HepG2 (cell line): Measurements from ENCODE around the gene PLXNA4. TPM values are rescaled to one million over a fixed set of nuclear protein-coding genes. Genes with fewer than 3 reads are reported as not detected.

Source experiments
- ATAC-seq: fragments of 200-7000 bp; cut with Tn5 transposase; 3 replicates; pipeline ENCODE4 v1.9.1; 2020; ENCODE audit warnings: mild to moderate bottlenecking, moderate library complexity
- BruUV-seq: library from RNA; stranded (reverse); fragments of 400-500 nt; replicated peaks from 2 replicates; lab custom pipeline; 2021; lab: Mats Ljungman, UMichigan
- CTCF ChIA-PET: fragments of 300-600 bp; formaldehyde crosslinking; extraction: SDS; loops from one replicate; lab custom pipeline; 2021; ENCODE audit warnings: low total read pairs, inconsistent platforms, low intra/inter-chr PET ratio; lab: Yijun Ruan, JAX
- POLR2A ChIA-PET: fragments of 350-600 bp; sonication (Branson Sonifier 250); formaldehyde crosslinking; loops from one replicate; lab custom pipeline; 2020; ENCODE audit warnings: antibody characterized with exemption, inconsistent platforms; lab: Yijun Ruan, JAX
- DNase-seq: peaks from one replicate; pipeline ENCODE4 v3.0.0-alpha.2; 2015; ENCODE audit warnings: low spot score
- FAIRE-seq: peaks from 3 replicates; lab custom pipeline; 2011; peaks lifted over from hg19 to GRCh38; lab: Jason Lieb, UNC
- H2AFZ ChIP-seq: one replicate; pipeline ENCODE4 v1.6.1; 2011; ENCODE audit warnings: low read length, inconsistent platforms
- H3K27ac ChIP-seq: fragments of 300-600 bp; 3 replicates; pipeline ENCODE4 v1.8.0; 2011; ENCODE audit warnings: mixed run types, mild to moderate bottlenecking, mixed read lengths, low read length, inconsistent platforms; ENCODE audit not compliant: insufficient read depth; ENCODE audit errors: extremely low read length
- H3K27me3 ChIP-seq, 2 experiments: fragments of 200-600 bp in 1 of 2; 2 replicates in 1 of 2; 3 replicates in 1 of 2; pipeline versions ENCODE4 v1.6.0 to v1.8.0; 2011; ENCODE audit warnings: low read length in 2 of 2, mild to moderate bottlenecking in 2 of 2, moderate library complexity in 2 of 2, inconsistent platforms in 1 of 2; ENCODE audit not compliant: insufficient read depth in 2 of 2, control insufficient read depth in 1 of 2
- H3K36me3 ChIP-seq, 2 experiments: fragments of 200-600 bp in 1 of 2; replicated peaks in 1 of 2; 2 replicates in 1 of 2; 3 replicates in 1 of 2; pipeline versions ENCODE4 v1.5.1 to v1.8.0; 2011; ENCODE audit warnings: low read length in 2 of 2, inconsistent platforms in 1 of 2; ENCODE audit not compliant: insufficient read depth in 2 of 2, control insufficient read depth in 1 of 2
- H3K4me1 ChIP-seq: 2 replicates; pipeline ENCODE4 v1.5.1; 2012; ENCODE audit warnings: low read length, inconsistent platforms; ENCODE audit not compliant: insufficient read depth
- H3K4me2 ChIP-seq: 2 replicates; pipeline ENCODE4 v1.6.0; 2011; ENCODE audit warnings: low read depth, low read length, inconsistent platforms
- H3K4me3 ChIP-seq, 3 experiments: fragments of 200-600 bp in 1 of 3; sonication (generic), shearing (Covaris generic) in 1 of 3; replicated peaks in 1 of 3; 2 replicates each; pipeline ENCODE4 v1.5.1; 2011 to 2016; ENCODE audit warnings: low read length in 3 of 3, inconsistent platforms in 2 of 3, low read depth in 2 of 3, mild to moderate bottlenecking in 2 of 3, control low read depth in 1 of 3, mixed read lengths in 1 of 3; ENCODE audit not compliant: insufficient read depth in 1 of 3
- H3K79me2 ChIP-seq: one replicate; pipeline ENCODE4 v1.6.1; 2011; ENCODE audit warnings: low read length, inconsistent platforms; ENCODE audit not compliant: insufficient read depth
- H3K9ac ChIP-seq: 2 replicates; pipeline ENCODE4 v1.6.0; 2011; ENCODE audit warnings: mild to moderate bottlenecking, low read depth, low read length, inconsistent platforms; ENCODE audit not compliant: insufficient read depth
- H3K9me3 ChIP-seq: 2 replicates; pipeline ENCODE4 v1.5.1; 2012; ENCODE audit warnings: mild to moderate bottlenecking, low read length
- H4K20me1 ChIP-seq: 2 replicates; pipeline ENCODE4 v1.6.0; 2011; ENCODE audit warnings: inconsistent platforms, mild to moderate bottlenecking, low read length, moderate library complexity; ENCODE audit not compliant: insufficient read depth
- CAMTA2 ChIP-seq: sonication (generic); formaldehyde crosslinking; IDR thresholded peaks from 2 replicates; pipeline ENCODE4 v1.4.0; 2020; ENCODE audit warnings: mild to moderate bottlenecking, missing genetic modification reagents, borderline replicate concordance
- CREBL2 ChIP-seq: sonication (generic); formaldehyde crosslinking; IDR thresholded peaks from 2 replicates; pipeline ENCODE4 v1.8.1; 2023; ENCODE audit warnings: missing genetic modification reagents, mild to moderate bottlenecking, borderline replicate concordance
- PBX3 ChIP-seq: sonication (generic); formaldehyde crosslinking; IDR thresholded peaks from 2 replicates; pipeline ENCODE4 v1.8.1; 2023; ENCODE audit warnings: missing genetic modification reagents, inconsistent platforms, borderline replicate concordance
- ZNF225 ChIP-seq: sonication (generic); formaldehyde crosslinking; IDR thresholded peaks from 2 replicates; pipeline ENCODE4 v1.4.0; 2020; ENCODE audit warnings: mild to moderate bottlenecking, missing genetic modification reagents
- ZNF280D ChIP-seq: sonication (generic); formaldehyde crosslinking; IDR thresholded peaks from 2 replicates; pipeline ENCODE4 v1.5.1; 2020; ENCODE audit warnings: mild to moderate bottlenecking, missing genetic modification reagents
- ZNF609 ChIP-seq: sonication (generic); formaldehyde crosslinking; IDR thresholded peaks from 2 replicates; pipeline ENCODE4 v1.4.0; 2020; ENCODE audit warnings: mild to moderate bottlenecking, missing genetic modification reagents, borderline replicate concordance
- ZNF724P ChIP-seq: sonication (generic); formaldehyde crosslinking; IDR thresholded peaks from 2 replicates; pipeline ENCODE4 v1.8.0; 2022; ENCODE audit warnings: missing genetic modification reagents, borderline replicate concordance
- ZSCAN31 ChIP-seq: sonication (generic); formaldehyde crosslinking; IDR thresholded peaks from 2 replicates; pipeline ENCODE4 v1.5.0; 2020; ENCODE audit warnings: low read depth, mild to moderate bottlenecking, missing genetic modification reagents
- WGBS: methylation state at CpG from one replicate; pipeline ENCODE4 v1.1.6; 2017; ENCODE audit warnings: low lambda C conversion rate; 5-methylcytosine and 5-hydroxymethylcytosine counted together
- in situ Hi-C: cut with HindIII; loops from 2 replicates; pipeline ENCODE4 v1.10.0; 2017; ENCODE audit warnings: low pct_unique_long_range_greater_than_20kb; ENCODE audit not compliant: extremely low pct_ligation_motif_present
- intact Hi-C: fragments of 100-400 bp; cut with micrococcal nuclease; formaldehyde crosslinking; loops from one replicate; pipeline ENCODE4 v1.10.0; 2022; ENCODE audit not compliant: unreplicated experiment
- polyA plus RNA-seq, 8 experiments: library from polyadenylated mRNA; depleted of rRNA in 3 of 8; stranded (reverse) in 7 of 8; unstranded in 1 of 8; fragments of >200 nt; fragmentation: Illumina TruSeq in 4 of 8; extraction: Trizol in 4 of 8; gene quantifications; 2 replicates each; pipeline versions ENCODE4 v1.2.1 to v1.2.3, GENCODE V29; 2011 to 2016; ENCODE audit warnings: low read depth in 4 of 8, missing spikeins in 1 of 8, mixed read lengths in 1 of 8; ENCODE audit not compliant: insufficient read depth in 1 of 8
- total RNA-seq, 5 experiments: library from RNA; depleted of rRNA; stranded (reverse); fragments of >200 nt; fragmentation: Illumina TruSeq; extraction: Trizol; gene quantifications; 2 replicates each; pipeline ENCODE4 v1.2.3, GENCODE V29; 2016; ENCODE audit warnings: low read depth in 1 of 5

PLXNA4 gene
- total and polyA plus RNA-seq, 2 of the 13 experiments (the other 11 are each of a cell fraction or from before 2014, with no cell fraction given): 0.01 to 0.04 TPM

- no peak overlapping the region for H3K9ac ChIP-seq
- intact Hi-C loops (no loop called here), in situ Hi-C loops (no loop called here)
- H3K9me3 ChIP-seq: no peaks in the 10 kb centered on the region
- H3K27ac ChIP-seq: no peak overlapping the region
- H3K4me3 ChIP-seq: no peak overlapping the region
- no peak for DNase-seq
- FAIRE-seq: no peak
- ATAC-seq: no peak
- H3K36me3 ChIP-seq: no peaks in the 10 kb centered on the region
- no peaks in the 10 kb centered on the region for H4K20me1 ChIP-seq
- H3K4me1 ChIP-seq: 0 out of 2 replicates have a peak, but pooled peaks cover 6% of the 10 kb centered on the region
- H3K4me2 ChIP-seq: no peak overlapping the region
- peaks cover 0 to 25% of the 10 kb centered on the region in 2 experiments; a peak in 3 of 5 replicates for H3K27me3 ChIP-seq
- H3K79me2 ChIP-seq: no peaks in the 10 kb centered on the region
- CTCF ChIA-PET: interaction anchor here (1.4 kb wide), 1 partner anchor 263 kb away, joined by 21 read pairs; no protein-coding TSS in a partner anchor
- WGBS: 52% methylated on average over 6 of the region's 7 CpGs
- no TSS peak for BruUV-seq
- POLR2A ChIA-PET: no interaction called here
- no peak overlapping the region for H2AFZ ChIP-seq
- TF ChIP-seq PBX3 (no peak), ZNF609 (CRISPR knock-in tag) (no peak), ZNF280D (no peak), ZSCAN31 (CRISPR knock-in tag) (no peak), ZNF225 (CRISPR knock-in tag) (no peak), CAMTA2 (no peak), CREBL2 (no peak), ZNF724P (CRISPR knock-in tag) (no peak)
Measured at GRCh38 chr7:132317701-132318351, 258.4 kb downstream of the PLXNA4 start.
